ENCODE data around the gene VPS8. TPM values are rescaled to one million over a fixed set of nuclear protein-coding genes. Genes with fewer than 3 reads are reported as not detected.
"Not testable (repeated sequence)": the region's sequence is repeated elsewhere in the genome, so short reads cannot be mapped to it uniquely, and the experiment has no call there.

VPS8 gene
- total RNA-seq, 1 donor from 2014 or later = 59.4 TPM

GRCh38 chr3:184899953-184900595, 88.1 kb downstream of the VPS8 start:
- peaks cover 20% of the 10 kb centered on the region for H3K36me3 Mint-ChIP-seq
- no peaks in the 10 kb centered on the region for H3K27me3 Mint-ChIP-seq
- TF ChIP-seq, protein P1, sequence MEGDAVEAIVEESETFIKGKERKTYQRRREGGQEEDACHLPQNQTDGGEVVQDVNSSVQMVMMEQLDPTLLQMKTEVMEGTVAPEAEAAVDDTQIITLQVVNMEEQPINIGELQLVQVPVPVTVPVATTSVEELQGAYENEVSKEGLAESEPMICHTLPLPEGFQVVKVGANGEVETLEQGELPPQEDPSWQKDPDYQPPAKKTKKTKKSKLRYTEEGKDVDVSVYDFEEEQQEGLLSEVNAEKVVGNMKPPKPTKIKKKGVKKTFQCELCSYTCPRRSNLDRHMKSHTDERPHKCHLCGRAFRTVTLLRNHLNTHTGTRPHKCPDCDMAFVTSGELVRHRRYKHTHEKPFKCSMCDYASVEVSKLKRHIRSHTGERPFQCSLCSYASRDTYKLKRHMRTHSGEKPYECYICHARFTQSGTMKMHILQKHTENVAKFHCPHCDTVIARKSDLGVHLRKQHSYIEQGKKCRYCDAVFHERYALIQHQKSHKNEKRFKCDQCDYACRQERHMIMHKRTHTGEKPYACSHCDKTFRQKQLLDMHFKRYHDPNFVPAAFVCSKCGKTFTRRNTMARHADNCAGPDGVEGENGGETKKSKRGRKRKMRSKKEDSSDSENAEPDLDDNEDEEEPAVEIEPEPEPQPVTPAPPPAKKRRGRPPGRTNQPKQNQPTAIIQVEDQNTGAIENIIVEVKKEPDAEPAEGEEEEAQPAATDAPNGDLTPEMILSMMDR (conservative IDR thresholded peaks at IDR 0.05) = no peak
- H3K9me3 Mint-ChIP-seq = peaks cover 8% of the 10 kb centered on the region
- H3K4me3 Mint-ChIP-seq = no peak overlapping the region
- H3K4me1 Mint-ChIP-seq (ENCODE audit: unreplicated experiment) = no peaks in the 10 kb centered on the region
- no peak overlapping the region for H3K27ac Mint-ChIP-seq
- no peak for DNase-seq (ENCODE audit: extremely low spot score, unreplicated experiment)

DNA sequence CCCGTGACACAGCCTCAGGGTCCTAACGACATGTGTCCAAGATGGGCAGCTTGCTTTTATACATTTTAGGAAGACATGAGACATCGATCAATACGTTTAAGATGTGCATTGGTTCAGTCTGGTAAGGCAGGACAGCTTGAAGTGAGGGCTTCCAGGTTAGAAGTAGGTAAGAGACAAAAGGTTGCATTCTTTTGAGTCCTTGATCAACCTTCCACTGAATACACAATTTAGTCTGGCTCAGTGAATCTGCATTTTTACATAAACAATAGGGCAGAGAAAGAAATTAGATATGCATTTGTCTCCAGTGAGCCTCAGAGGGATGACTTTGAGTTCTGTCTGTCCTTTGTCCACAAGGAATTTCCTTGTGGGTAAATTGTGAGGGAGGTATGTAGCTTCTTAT, 95.1 kb downstream of the VPS8 start:
- Mint-ChIP-seq H3K36me3 (peaks cover 33% of the 10 kb centered on the region), H3K4me1 (ENCODE audit: unreplicated experiment) (peaks cover 18% of the 10 kb centered on the region), H3K9me3 (peaks cover 13% of the 10 kb centered on the region)
- H3K27me3 Mint-ChIP-seq; H3K4me3 Mint-ChIP-seq; H3K27ac Mint-ChIP-seq; DNase-seq (ENCODE audit: extremely low spot score, unreplicated experiment): not testable (repeated sequence)

- no peak overlapping the region for H3K27ac Mint-ChIP-seq
- peaks cover 35% of the 10 kb centered on the region for H3K36me3 Mint-ChIP-seq
- H3K4me3 Mint-ChIP-seq = no peak overlapping the region
- H3K9me3 Mint-ChIP-seq = peaks cover 13% of the 10 kb centered on the region
- no peak for DNase-seq (ENCODE audit: extremely low spot score, unreplicated experiment)
- H3K27me3 Mint-ChIP-seq = no peaks in the 10 kb centered on the region
- TF ChIP-seq, protein P1 (conservative IDR thresholded peaks at IDR 0.05) = no peak
- H3K4me1 Mint-ChIP-seq (ENCODE audit: unreplicated experiment) = peaks cover 22% of the 10 kb centered on the region
These were observed 96.0 kb downstream of the VPS8 start for GRCh38 chr3:184907681-184908649.

DNA sequence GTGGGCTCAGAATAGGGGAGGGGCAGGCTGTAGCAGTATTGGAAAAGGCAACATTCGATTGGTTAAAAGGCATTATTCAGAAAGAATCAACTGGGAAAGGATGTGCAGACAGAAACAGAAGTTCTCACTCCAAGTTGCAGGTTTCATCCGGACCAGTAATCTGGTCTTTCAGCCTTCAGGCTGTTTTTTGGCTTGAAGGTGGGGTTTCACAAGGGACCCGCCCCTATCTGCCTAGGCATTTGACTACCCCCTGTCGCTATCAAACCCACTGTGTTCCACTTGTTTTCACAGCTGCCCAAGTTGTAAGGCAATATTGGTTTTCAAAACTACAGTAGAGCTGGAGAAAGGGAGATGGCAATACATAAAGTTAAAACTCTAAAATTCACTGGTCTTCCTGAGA, 96.9 kb downstream of the VPS8 start:
- Mint-ChIP-seq H3K4me3 (no peak overlapping the region), H3K36me3 (peaks cover 33% of the 10 kb centered on the region), H3K27ac (no peak overlapping the region), H3K9me3 (peaks cover 13% of the 10 kb centered on the region), H3K4me1 (ENCODE audit: unreplicated experiment) (peaks cover 22% of the 10 kb centered on the region), H3K27me3 (no peaks in the 10 kb centered on the region)
- TF ChIP-seq, protein P1 (conservative IDR thresholded peaks at IDR 0.05) = no peak
- no peak for DNase-seq (ENCODE audit: extremely low spot score, unreplicated experiment)

- TF ChIP-seq, protein P1 (conservative IDR thresholded peaks at IDR 0.05) = no peak
- peaks cover 22% of the 10 kb centered on the region for H3K4me1 Mint-ChIP-seq (ENCODE audit: unreplicated experiment)
- no peak overlapping the region for H3K27ac Mint-ChIP-seq
- H3K9me3 Mint-ChIP-seq = no peaks in the 10 kb centered on the region
- DNase-seq (ENCODE audit: extremely low spot score, unreplicated experiment) = no peak
- H3K4me3 Mint-ChIP-seq = no peak overlapping the region
- H3K36me3 Mint-ChIP-seq = peaks cover 17% of the 10 kb centered on the region
- H3K27me3 Mint-ChIP-seq = no peaks in the 10 kb centered on the region
These were observed 98.7 kb downstream of the VPS8 start for GRCh38 chr3:184910664-184911063.

- Mint-ChIP-seq H3K4me1 (ENCODE audit: unreplicated experiment) (peaks cover 18% of the 10 kb centered on the region), H3K27me3 (no peaks in the 10 kb centered on the region), H3K4me3 (no peak overlapping the region), H3K27ac (no peak overlapping the region), H3K9me3 (no peaks in the 10 kb centered on the region), H3K36me3 (peaks cover 18% of the 10 kb centered on the region)
- DNase-seq (ENCODE audit: extremely low spot score, unreplicated experiment) = no peak
- TF ChIP-seq, protein P1 (conservative IDR thresholded peaks at IDR 0.05) = no peak
These were observed 99.6 kb downstream of the VPS8 start for GRCh38 chr3:184911570-184911969.
